NCI-H128 (cell line): Measurements from ENCODE around the gene TMEM59L.
"Not testable (repeated sequence)": the region's sequence is repeated elsewhere in the genome, so short reads cannot be mapped to it uniquely, and the experiment has no call there.

Experiments
- DNase-seq: peaks from one replicate; lab custom pipeline; 2025; ENCODE audit not compliant: unreplicated experiment; lab: John Stamatoyannopoulos, UW

Gene TMEM59L

DNA sequence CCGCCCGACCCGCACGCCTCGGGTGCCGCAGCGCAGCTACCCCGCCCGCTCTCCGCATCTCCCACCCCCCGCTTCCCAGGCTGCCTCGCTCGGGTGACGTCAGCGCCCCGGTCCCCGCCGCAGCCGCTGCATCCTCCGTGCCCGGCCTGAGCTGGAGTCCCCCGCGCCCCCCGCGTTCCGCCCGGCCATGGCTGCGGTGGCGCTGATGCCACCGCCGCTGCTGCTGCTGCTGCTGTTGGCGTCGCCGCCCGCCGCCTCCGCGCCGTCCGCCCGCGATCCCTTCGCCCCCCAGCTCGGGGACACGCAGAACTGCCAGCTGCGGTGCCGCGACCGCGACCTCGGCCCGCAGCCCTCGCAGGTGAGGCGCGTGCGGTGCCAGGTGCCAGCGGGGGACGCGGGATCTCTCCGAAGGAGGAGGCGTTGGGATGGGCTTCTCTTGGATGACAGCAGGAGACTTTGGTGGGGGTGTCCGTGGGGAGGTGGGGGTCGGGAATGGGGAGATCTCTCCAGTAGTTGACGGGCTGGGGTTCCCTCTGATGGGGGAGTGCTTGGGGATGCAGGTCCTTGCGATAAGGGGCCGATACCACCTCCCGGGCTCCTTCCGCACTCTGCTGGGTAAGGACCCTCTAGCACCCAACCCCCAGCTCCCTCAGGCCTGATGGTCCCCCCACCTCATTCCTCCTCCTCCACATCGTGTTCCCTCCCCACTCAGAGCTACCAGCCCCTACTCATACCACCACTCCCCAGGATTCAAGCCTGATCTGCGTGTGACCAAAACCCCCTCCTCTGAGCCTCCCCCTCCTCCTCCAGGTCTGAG is at the start of gene TMEM59L:
Gene TMEM59L, plus strand, starts transcription at position 99 of the 817 bp plus-strand sequence. Its CDS starts 89 bp downstream, at position 188.
- no peak for DNase-seq

DNA sequence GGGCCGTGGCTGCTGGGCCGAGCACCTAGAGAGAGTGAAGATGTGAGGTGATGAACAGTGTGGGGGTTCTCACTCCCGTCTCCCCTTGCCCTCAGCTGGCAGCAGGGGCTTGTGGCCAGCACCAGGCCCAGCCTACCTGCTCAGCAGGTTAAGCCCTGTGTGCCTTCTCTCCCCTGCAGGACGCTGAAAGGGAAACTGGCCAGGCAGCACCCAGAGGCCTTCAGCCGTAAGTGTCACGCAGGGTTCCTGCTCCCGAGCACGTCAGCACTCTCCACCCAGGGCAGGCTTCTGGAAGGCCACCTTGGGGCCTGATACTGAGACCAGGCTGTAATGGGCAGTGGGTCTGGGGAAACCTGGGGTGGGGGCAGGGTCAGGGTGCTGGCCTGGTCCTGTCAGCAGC is 45.7 kb upstream of the TMEM59L start:
- DNase-seq: no peak

- no peak for DNase-seq
These were observed 44.3 kb upstream of the TMEM59L start for GRCh38 chr19:18568367-18568766.

DNA sequence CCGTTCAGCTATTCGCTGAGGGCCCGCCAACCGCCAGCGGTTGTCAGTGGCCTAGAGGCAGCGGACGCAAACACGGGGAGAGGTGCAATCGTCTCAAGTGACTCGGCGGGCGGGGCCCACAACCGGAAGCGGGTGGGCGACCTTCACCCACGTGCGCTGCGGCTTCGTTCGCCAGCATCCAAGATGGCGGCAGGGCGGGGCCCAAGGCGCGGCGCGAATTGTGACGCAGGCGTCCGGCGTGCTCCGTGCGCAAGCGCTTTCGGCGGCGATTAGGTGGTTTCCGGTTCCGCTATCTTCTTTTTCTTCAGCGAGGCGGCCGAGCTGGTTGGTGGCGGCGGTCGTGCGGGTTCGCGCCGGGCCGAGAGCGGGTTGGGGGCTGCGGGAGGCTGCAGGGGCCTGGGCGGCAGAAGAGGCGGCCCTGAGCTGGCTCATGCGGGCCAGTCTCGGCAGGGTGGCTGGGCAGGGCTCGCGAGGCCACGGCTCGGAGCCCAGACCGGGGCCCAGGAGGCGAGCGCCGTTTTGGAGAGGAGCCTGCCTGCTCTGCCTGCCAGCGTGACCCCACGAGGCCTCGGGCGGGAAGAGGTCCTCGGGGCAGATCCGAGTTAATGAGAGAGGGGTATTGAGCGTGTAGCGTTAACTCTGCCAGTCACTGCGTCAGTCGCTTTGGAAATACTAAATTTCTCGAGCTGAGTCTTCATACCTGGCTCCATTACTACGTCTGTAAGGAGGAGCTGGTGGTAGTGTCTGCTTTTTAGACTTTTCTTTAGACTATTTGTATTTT is 40.9 kb upstream of the TMEM59L start, which contains the start of gene UBA52:
Gene UBA52, plus strand, starts transcription at position 294 of the 781 bp plus-strand sequence. CDS start 1,444 bp downstream, outside the sequence.
- DNase-seq: peak; percentile 98

- no peak for DNase-seq
These were observed 37.9 kb upstream of the TMEM59L start for GRCh38 chr19:18574691-18575291.

DNA sequence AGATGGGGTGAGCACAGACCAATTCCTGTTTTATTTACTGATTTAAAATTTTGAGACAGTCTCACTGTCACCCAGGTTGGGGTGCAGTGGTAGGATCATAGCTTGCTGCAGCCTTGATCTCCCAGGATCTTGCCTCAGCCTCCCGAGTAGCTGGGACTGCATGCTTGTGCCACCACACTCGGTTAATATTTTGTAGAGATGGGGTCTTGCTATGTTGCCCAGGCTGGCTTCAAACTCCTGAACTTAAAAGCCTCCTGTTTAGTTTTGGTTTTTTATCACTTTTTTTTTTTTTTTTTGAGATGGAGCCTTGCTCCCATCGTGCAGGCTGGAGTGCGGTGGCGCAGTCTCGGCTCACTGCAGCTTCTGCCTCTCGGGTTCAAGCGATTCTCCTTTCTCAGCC is 36.3 kb upstream of the TMEM59L start:
- DNase-seq: no peak

- no peak for DNase-seq
These were observed 35.2 kb upstream of the TMEM59L start for GRCh38 chr19:18577365-18577914.

- DNase-seq: no peak
These were observed 32.4 kb upstream of the TMEM59L start for GRCh38 chr19:18580311-18580710.

GRCh38 chr19:18586306-18586705 is 26.4 kb upstream of the TMEM59L start:
- no peak for DNase-seq

- DNase-seq: no peak
These were observed 25.1 kb upstream of the TMEM59L start for GRCh38 chr19:18587561-18587960.

DNA sequence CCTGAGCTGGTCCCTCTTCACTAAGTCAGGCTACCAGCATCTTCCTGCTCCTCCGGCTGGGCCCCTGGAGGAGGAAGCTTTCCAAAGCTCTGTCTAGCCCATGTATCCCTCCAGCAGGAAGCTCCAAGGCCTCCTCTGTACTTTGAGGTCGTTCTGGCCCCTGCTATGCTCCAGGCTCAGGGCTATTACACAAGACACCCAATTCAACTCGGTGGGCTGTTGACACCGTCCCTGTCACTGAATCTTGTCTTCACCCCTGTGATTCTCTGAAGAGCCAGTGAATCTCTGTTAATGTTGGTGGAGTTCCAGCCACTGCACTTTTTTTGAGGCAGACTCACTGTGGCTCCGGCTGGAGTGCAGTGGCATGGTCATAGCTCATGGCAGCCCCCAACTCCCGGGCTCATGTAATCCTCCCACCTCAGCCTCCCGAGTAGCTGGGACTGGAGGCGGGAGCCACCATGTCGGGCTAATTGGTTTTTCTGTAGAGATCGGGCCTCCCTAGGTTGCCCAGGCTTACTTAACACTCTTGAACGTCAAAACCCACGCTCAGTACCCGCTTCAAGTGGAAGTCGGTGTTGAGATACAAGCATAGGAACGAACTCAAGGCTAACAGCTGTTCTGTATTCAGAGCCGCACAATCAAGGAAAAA is 24.6 kb upstream of the TMEM59L start:
- no peak for DNase-seq

DNA sequence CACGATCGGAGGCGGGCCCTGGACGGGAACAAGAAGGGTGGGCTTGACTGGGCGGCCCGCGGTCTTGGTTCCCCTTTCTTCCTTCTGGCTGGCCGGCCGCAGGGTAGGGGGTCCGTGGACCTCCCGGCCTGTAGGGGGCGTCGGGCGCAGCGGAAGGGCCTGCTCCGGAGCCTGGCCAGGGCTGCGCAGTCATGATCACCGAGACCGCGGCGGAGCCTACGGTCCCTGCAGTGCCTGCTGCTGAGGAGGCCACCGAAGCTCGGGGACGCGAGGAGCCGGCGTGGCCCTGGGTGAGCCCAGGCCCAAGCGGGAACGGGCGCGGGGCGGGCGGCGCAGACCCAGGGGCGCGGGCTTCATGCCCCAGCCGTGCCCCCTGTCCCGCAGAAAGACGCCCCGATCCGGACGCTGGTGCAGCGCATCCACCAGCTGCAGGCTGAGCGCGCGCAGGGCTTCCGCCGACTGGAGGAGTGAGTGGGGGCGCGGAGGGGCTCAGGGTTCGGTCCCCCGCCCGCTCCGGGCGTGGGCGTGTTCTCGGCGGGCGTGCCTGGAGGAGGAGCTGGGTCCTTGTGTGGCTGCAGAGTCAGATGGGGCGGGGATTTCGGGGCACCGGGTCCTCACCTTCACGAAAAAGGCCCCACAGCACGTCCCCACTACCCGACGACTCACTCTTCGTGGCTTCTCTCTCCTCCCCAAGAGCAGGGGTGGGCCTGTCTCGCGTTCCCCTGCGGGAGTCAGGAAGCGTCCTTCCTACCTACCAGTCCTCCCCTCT is 23.9 kb upstream of the TMEM59L start, which contains the start of gene REX1BD:
Gene REX1BD, plus strand, starts transcription at position 188 of the 769 bp plus-strand sequence. Its CDS starts 4 bp downstream, at position 192.
- peak; percentile 62 for DNase-seq

GRCh38 chr19:18589380-18590272 is 23.0 kb upstream of the TMEM59L start:
- DNase-seq: no peak

DNA sequence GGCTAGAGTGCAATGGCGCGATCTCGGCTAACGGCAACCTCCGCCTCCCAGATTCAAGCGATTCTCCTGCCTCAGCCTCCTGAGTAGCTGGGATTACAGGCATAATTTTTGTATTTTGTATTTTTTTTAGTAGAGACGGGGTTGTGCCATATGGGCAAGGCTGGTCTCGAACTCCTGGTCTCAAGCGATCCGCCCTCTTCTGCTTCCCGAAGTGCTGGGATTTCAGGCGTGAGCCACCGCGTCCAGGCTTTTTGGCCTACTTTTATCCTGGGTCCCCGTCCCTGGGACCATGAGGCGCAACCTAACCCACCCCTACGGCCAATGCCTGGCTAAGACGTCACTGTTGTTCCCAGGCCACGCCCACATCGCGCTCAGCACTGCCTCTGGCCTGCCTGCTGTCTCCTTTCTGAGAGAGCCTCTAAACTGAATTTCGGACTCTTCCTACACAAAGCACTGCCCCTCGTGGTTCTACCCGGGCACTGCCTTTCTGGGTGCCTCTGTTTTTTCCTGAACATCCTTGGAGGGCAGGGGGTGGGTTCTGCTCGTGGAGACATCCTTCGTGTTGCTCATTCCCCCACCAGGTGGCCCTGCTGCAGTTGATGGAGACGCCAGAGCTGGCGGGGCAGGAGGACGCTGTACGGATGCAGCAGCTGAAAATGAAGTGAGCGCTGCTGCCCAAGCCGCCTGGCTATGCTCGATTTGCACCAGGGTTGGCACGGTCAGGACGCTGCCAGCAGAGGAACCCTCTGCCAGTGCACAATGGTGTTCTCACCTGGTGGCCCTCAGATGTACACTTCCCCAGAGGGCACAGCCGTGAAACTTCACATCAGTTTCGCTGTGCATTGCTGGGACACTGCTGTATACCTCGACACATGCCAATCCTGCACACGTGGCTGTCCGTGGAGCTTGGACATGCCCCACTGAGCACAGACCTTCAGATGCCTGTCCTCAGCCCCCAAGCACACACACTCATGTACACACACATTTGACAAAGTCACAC is 22.1 kb upstream of the TMEM59L start:
- DNase-seq: no peak

- DNase-seq: no peak
These were observed 20.8 kb upstream of the TMEM59L start for GRCh38 chr19:18591735-18592385.

- DNase-seq: not testable (repeated sequence)
These were observed 19.9 kb upstream of the TMEM59L start for GRCh38 chr19:18592732-18593131.
